GM21367 (cell line): Measurements from ENCODE around the gene NDUFAF8.
"Not testable (repeated sequence)": the region's sequence is repeated elsewhere in the genome, so short reads cannot be mapped to it uniquely, and the experiment has no call there.

Source experiments
- ATAC-seq: cut with Tn5 transposase; IDR thresholded peaks from one replicate; pipeline ENCODE4 v1.9.1; 2021; ENCODE audit not compliant: unreplicated experiment

Gene NDUFAF8

GRCh38 chr17:81222906-81223761 lies 16.0 kb upstream of the NDUFAF8 start, which contains the start of gene CEP131:
Gene CEP131, minus strand, starts transcription at chr17:81222965. Its CDS starts 2,909 bp downstream, at chr17:81220056.
- peak; percentile 89 for ATAC-seq

- no peak for ATAC-seq
These were observed 15.4 kb upstream of the NDUFAF8 start for GRCh38 chr17:81223762-81224130.

- ATAC-seq, result not testable (repeated sequence)
These were observed 11.5 kb upstream of the NDUFAF8 start for GRCh38 chr17:81227630-81228029.

- no peak for ATAC-seq
These were observed 10.7 kb upstream of the NDUFAF8 start for GRCh38 chr17:81228420-81228819.

GRCh38 chr17:81228834-81229665 lies 10.1 kb upstream of the NDUFAF8 start:
- ATAC-seq, result no peak

GRCh38 chr17:81229666-81229920 lies 9.5 kb upstream of the NDUFAF8 start:
- no peak for ATAC-seq

- ATAC-seq, result no peak
These were observed 8.9 kb upstream of the NDUFAF8 start for GRCh38 chr17:81230043-81230820.

GRCh38 chr17:81231121-81231645 lies 7.9 kb upstream of the NDUFAF8 start:
- no peak for ATAC-seq

- ATAC-seq, result no peak
These were observed 7.1 kb upstream of the NDUFAF8 start for GRCh38 chr17:81231766-81232581.

- no peak for ATAC-seq
These were observed 6.4 kb upstream of the NDUFAF8 start for GRCh38 chr17:81232616-81233241.

- ATAC-seq, result no peak
These were observed 5.8 kb upstream of the NDUFAF8 start for GRCh38 chr17:81233316-81233715.

- ATAC-seq, result no peak
These were observed 5.2 kb upstream of the NDUFAF8 start for GRCh38 chr17:81233811-81234505.

- ATAC-seq, result no peak
These were observed 4.6 kb upstream of the NDUFAF8 start for GRCh38 chr17:81234506-81234855.

- ATAC-seq, result no peak
These were observed 3.9 kb upstream of the NDUFAF8 start for GRCh38 chr17:81234940-81235821.

- ATAC-seq, result no peak
These were observed 3.0 kb upstream of the NDUFAF8 start for GRCh38 chr17:81235822-81236740.

- ATAC-seq, result no peak
These were observed 2.3 kb upstream of the NDUFAF8 start for GRCh38 chr17:81236784-81237183.
